Measurements from ENCODE around the gene KSR1.

DNA sequence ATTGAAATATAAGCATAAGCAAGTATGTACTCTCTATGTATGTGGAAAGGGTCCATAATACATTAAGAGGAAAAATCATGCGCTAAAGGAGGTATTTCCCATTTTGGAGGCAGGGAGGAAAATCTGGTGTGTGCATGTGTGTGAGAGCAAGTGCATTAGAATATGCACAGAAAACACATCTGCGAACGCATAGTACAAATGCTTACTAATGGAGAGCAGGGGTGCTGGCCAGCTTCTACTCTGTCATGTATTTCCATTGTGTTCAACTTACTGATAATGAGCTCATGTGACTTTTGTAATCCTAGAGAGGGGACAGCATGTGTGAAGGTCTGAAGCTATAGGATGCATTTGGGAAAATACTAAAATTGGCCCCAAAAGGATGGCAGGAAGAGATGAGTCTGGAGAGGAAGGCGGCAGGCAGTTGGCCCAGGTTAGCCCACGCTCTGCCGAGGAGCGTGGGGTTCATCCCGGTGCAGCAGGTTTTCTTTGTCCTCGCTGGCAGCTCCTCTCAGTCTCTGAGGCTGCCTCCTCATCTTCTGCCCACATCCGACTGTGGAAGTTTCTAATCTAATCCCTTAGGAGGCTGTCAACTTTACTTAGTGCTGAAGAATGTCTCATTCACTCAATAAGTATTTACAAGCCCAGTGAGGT is 17.8 kb upstream of the KSR1 start:
- TF ChIP-seq, protein P1, sequence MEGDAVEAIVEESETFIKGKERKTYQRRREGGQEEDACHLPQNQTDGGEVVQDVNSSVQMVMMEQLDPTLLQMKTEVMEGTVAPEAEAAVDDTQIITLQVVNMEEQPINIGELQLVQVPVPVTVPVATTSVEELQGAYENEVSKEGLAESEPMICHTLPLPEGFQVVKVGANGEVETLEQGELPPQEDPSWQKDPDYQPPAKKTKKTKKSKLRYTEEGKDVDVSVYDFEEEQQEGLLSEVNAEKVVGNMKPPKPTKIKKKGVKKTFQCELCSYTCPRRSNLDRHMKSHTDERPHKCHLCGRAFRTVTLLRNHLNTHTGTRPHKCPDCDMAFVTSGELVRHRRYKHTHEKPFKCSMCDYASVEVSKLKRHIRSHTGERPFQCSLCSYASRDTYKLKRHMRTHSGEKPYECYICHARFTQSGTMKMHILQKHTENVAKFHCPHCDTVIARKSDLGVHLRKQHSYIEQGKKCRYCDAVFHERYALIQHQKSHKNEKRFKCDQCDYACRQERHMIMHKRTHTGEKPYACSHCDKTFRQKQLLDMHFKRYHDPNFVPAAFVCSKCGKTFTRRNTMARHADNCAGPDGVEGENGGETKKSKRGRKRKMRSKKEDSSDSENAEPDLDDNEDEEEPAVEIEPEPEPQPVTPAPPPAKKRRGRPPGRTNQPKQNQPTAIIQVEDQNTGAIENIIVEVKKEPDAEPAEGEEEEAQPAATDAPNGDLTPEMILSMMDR (IDR thresholded peaks at IDR 0.05), result no peak
- TF ChIP-seq POLR2A (IDR thresholded peaks at IDR 0.05), result no peak
